Cardiac septum (tissue), 1 donor: ENCODE data around the gene MICAL1. TPM values are rescaled to one million over a fixed set of nuclear protein-coding genes. Genes with fewer than 3 reads are reported as not detected.

Source experiments
- DNase-seq: peaks from one replicate; pipeline ENCODE4 v3.0.0-alpha.2; 2020; ENCODE audit warnings: low spot score
- intact Hi-C: fragments of 100-400 bp; cut with DNase I; formaldehyde crosslinking; loops from one replicate; pipeline ENCODE4 v1.14.0; 2022
- total RNA-seq: library from RNA; stranded (reverse); fragmentation: NEBNext Ultra II Directional; extraction: Animal tissue kit (Norgen Biotek cat#: 25700); gene quantifications from one replicate; pipeline ENCODE4 v1.2.1, GENCODE V29; 2021
- donor health status: DM: no; HTN: no; CAD: no.

Gene MICAL1
- total RNA-seq, 1 donor from 2014 or later, result 7.7 TPM

GRCh38 chr6:109456710-109457561 is 1.4 kb upstream of the MICAL1 start:
- DNase-seq, result no peak
- intact Hi-C loops, result loop anchor here (5.0 kb wide), 1 partner anchor 75 kb away; the partner anchor contains the start of gene CD164

- DNase-seq, result no peak
- intact Hi-C loops, result loop anchor here (5.0 kb wide), 1 partner anchor 74 kb away; the partner anchor contains the start of gene CD164
Measured at GRCh38 chr6:109456111-109456583, 575 bp upstream of the MICAL1 start.

GRCh38 chr6:109454496-109455436 is 806 bp downstream of the MICAL1 start:
- intact Hi-C loops, result loop anchor here (5.0 kb wide), 1 partner anchor 72 kb away; the partner anchor contains the start of gene CD164
- no peak for DNase-seq

- no peak for DNase-seq
Measured at GRCh38 chr6:109453594-109454495, 1.7 kb downstream of the MICAL1 start.

GRCh38 chr6:109453156-109453555 is 2.4 kb downstream of the MICAL1 start:
- DNase-seq, result no peak
- intact Hi-C loops, result no loop called here

More at GRCh38 chr6:109453594-109454495, 1.7 kb downstream of the MICAL1 start:
- intact Hi-C loops, result no loop called here

GRCh38 chr6:109452181-109452580 is 3.4 kb downstream of the MICAL1 start:
- no peak for DNase-seq
- intact Hi-C loops, result no loop called here

GRCh38 chr6:109451376-109451775 is 4.2 kb downstream of the MICAL1 start:
- intact Hi-C loops, result no loop called here

GRCh38 chr6:109450801-109451200 is 4.8 kb downstream of the MICAL1 start:
- intact Hi-C loops, result no loop called here
- no peak for DNase-seq

More at GRCh38 chr6:109451376-109451775, 4.2 kb downstream of the MICAL1 start:
- no peak for DNase-seq

GRCh38 chr6:109449795-109450673 is 5.5 kb downstream of the MICAL1 start:
- no peak for DNase-seq
- intact Hi-C loops, result no loop called here

GRCh38 chr6:109449064-109449794 is 6.3 kb downstream of the MICAL1 start:
- intact Hi-C loops, result no loop called here
- DNase-seq, result no peak

- DNase-seq, result no peak
- intact Hi-C loops, result no loop called here
Measured at GRCh38 chr6:109448615-109449014, 7.0 kb downstream of the MICAL1 start.

- intact Hi-C loops, result no loop called here
- no peak for DNase-seq
Measured at GRCh38 chr6:109447878-109448555, 7.6 kb downstream of the MICAL1 start.

GRCh38 chr6:109447087-109447486 is 8.5 kb downstream of the MICAL1 start:
- intact Hi-C loops, result no loop called here
- no peak for DNase-seq

GRCh38 chr6:109446541-109446940 is 9.0 kb downstream of the MICAL1 start:
- DNase-seq, result no peak
- intact Hi-C loops, result no loop called here

- DNase-seq, result no peak
- intact Hi-C loops, result no loop called here
Measured at GRCh38 chr6:109446072-109446471, 9.5 kb downstream of the MICAL1 start.

GRCh38 chr6:109445382-109445781 is 10.2 kb downstream of the MICAL1 start:
- intact Hi-C loops, result no loop called here
- DNase-seq, result no peak
